A549 (cell line): ENCODE results near the gene TSSK6. TPM values are rescaled to one million over a fixed set of nuclear protein-coding genes. Genes with fewer than 3 reads are reported as not detected.

Source experiments
- ATAC-seq, 2 experiments: fragments of 200-7000 bp in 1 of 2; fragments of >200 bp in 1 of 2; cut with Nextera tagmentation in 1 of 2; cut with Tn5 transposase in 1 of 2; 3 replicates each; pipeline versions ENCODE4 v1.8.0 to v1.9.1; 2018 to 2020; ENCODE audit warnings: mild to moderate bottlenecking in 1 of 2, moderate library complexity in 1 of 2
- CTCF ChIA-PET: fragments of 300-600 bp; sonication (Branson Sonifier 250); formaldehyde crosslinking; extraction: SDS; loops from one replicate; lab custom pipeline; 2021; ENCODE audit warnings: antibody characterized with exemption, inconsistent platforms; lab: Yijun Ruan, JAX
- POLR2A ChIA-PET: fragments of 350-600 bp; formaldehyde crosslinking; extraction: SDS; loops from one replicate; lab custom pipeline; 2021; ENCODE audit warnings: antibody characterized with exemption, inconsistent platforms; lab: Yijun Ruan, JAX
- DNase-seq, 2 experiments: peaks; one replicate each; pipeline versions ENCODE4 v3.0.0 to v3.0.0-alpha.2; 2011 to 2016; ENCODE audit warnings: low read depth in 1 of 2, low spot score in 1 of 2
- FAIRE-seq: peaks from 2 replicates; lab custom pipeline; 2011; peaks lifted over from hg19 to GRCh38; lab: Jason Lieb, UNC
- H3K27ac ChIP-seq, 2 experiments: fragments of >200 bp; sonication (Bioruptor Twin); formaldehyde crosslinking; 3 replicates each; pipeline ENCODE4 v1.5.1; 2016 to 2017
- H3K4me1 ChIP-seq: fragments of >200 bp; sonication (Bioruptor Twin); formaldehyde crosslinking; 3 replicates; pipeline ENCODE4 v1.6.1; 2016
- H3K4me2 ChIP-seq: fragments of >200 bp; sonication (Bioruptor Twin); formaldehyde crosslinking; 3 replicates; pipeline ENCODE4 v1.6.1; 2016
- H3K4me3 ChIP-seq: fragments of >200 bp; sonication (Bioruptor Twin); formaldehyde crosslinking; 3 replicates; pipeline ENCODE4 v1.5.1; 2016
- H3K9me3 ChIP-seq: fragments of >200 bp; sonication (Bioruptor Twin); formaldehyde crosslinking; 3 replicates; pipeline ENCODE4 v1.6.1; 2016
- CBX2 ChIP-seq: fragments of 200-600 bp; sonication (generic); IDR thresholded peaks from 2 replicates; pipeline ENCODE4 v1.6.1; 2016; ENCODE audit warnings: low read depth, mild to moderate bottlenecking, borderline replicate concordance
- CEBPB ChIP-seq, 2 experiments: fragments of >200 bp in 1 of 2; sonication (Bioruptor Twin) in 1 of 2; formaldehyde crosslinking in 1 of 2; IDR thresholded peaks; 2 replicates each; pipeline ENCODE4 v1.6.1; 2012 to 2016
- EHF ChIP-seq: fragments of 250-450 bp; sonication (Bioruptor Pico); IDR thresholded peaks from 2 replicates; pipeline ENCODE4 v1.5.0; 2020; ENCODE audit warnings: mild to moderate bottlenecking
- HEYL ChIP-seq: fragments of 250-450 bp; sonication (Bioruptor Pico); IDR thresholded peaks from 2 replicates; pipeline ENCODE4 v1.8.0; 2021; ENCODE audit warnings: mild to moderate bottlenecking, moderate library complexity
- JUN ChIP-seq, 2 experiments: fragments of >200 bp; sonication (Bioruptor Twin); formaldehyde crosslinking; IDR thresholded peaks; 2 replicates in 1 of 2; 3 replicates in 1 of 2; pipeline ENCODE4 v1.6.1; 2016 to 2017
- KDM1A ChIP-seq: fragments of 200-600 bp; sonication (generic); IDR thresholded peaks from 2 replicates; pipeline ENCODE4 v1.6.1; 2016; ENCODE audit warnings: low read depth, mild to moderate bottlenecking
- MAFK ChIP-seq: fragments of 450-650 bp; IDR thresholded peaks from 2 replicates; pipeline ENCODE4 v1.6.1; 2014; ENCODE audit not compliant: partially characterized antibody
- NR3C1 ChIP-seq: fragments of >200 bp; sonication (Bioruptor Twin); formaldehyde crosslinking; IDR thresholded peaks from 3 replicates; pipeline ENCODE4 v1.6.1; 2017
- RCOR1 ChIP-seq: fragments of 150-350 bp; IDR thresholded peaks from 2 replicates; pipeline ENCODE4 v1.6.1; 2014; ENCODE audit warnings: antibody characterized with exemption, low read length, low read depth
- RFX5 ChIP-seq: fragments of 450-650 bp; IDR thresholded peaks from 2 replicates; pipeline ENCODE4 v1.7.1; 2014; ENCODE audit warnings: antibody characterized with exemption, mild to moderate bottlenecking, moderate library complexity
- SMC3 ChIP-seq: fragments of >200 bp; sonication (Bioruptor Twin); formaldehyde crosslinking; IDR thresholded peaks from 3 replicates; pipeline ENCODE4 v1.6.1; 2018; ENCODE audit warnings: inconsistent platforms
- SREBF2 ChIP-seq: fragments of 450-650 bp; IDR thresholded peaks from 2 replicates; pipeline ENCODE4 v1.6.1; 2014; ENCODE audit warnings: mild to moderate bottlenecking, moderate library complexity
- TFCP2L1 ChIP-seq: fragments of 250-450 bp; sonication (Bioruptor Pico); IDR thresholded peaks from 2 replicates; pipeline ENCODE4 v1.5.0; 2021; ENCODE audit warnings: mild to moderate bottlenecking
- ZNF302 ChIP-seq: fragments of 250-450 bp; sonication (Bioruptor Pico); IDR thresholded peaks from 2 replicates; pipeline ENCODE4 v1.9.0; 2021; ENCODE audit warnings: inconsistent platforms, mild to moderate bottlenecking, moderate library complexity
- WGBS: methylation state at CpG from one replicate; pipeline ENCODE4 v1.1.6; 2017; ENCODE audit errors: missing lambda C conversion rate; 5-methylcytosine and 5-hydroxymethylcytosine counted together
- polyA plus RNA-seq, 4 experiments: library from polyadenylated mRNA; depleted of rRNA in 3 of 4; stranded (reverse); fragments of >200 nt; fragmentation: RNase III in 1 of 4; extraction: RNeasy Plus Mini Kit Qiagen cat#74134 plus additional on column Dnase treatment in 1 of 4; gene quantifications; 2 replicates in 3 of 4; 3 replicates in 1 of 4; pipeline ENCODE4 v1.2.3, GENCODE V29; 2011 to 2017
- TF ChIP-seq, protein P1 (sequence below): fragments of 250-450 bp; sonication (Bioruptor Pico); IDR thresholded peaks from 2 replicates; pipeline ENCODE4 v1.5.0; 2020; ENCODE audit warnings: low read depth, mild to moderate bottlenecking, moderate library complexity
- TF ChIP-seq, protein P2 (sequence below): fragments of >200 bp; sonication (Bioruptor Twin); formaldehyde crosslinking; IDR thresholded peaks from 3 replicates; pipeline ENCODE4 v1.5.1; 2016

The TSSK6 gene
- polyA plus RNA-seq, 2 of the 4 experiments (the other 2 are of a cell fraction): 1.4 to 1.8 TPM

DNA sequence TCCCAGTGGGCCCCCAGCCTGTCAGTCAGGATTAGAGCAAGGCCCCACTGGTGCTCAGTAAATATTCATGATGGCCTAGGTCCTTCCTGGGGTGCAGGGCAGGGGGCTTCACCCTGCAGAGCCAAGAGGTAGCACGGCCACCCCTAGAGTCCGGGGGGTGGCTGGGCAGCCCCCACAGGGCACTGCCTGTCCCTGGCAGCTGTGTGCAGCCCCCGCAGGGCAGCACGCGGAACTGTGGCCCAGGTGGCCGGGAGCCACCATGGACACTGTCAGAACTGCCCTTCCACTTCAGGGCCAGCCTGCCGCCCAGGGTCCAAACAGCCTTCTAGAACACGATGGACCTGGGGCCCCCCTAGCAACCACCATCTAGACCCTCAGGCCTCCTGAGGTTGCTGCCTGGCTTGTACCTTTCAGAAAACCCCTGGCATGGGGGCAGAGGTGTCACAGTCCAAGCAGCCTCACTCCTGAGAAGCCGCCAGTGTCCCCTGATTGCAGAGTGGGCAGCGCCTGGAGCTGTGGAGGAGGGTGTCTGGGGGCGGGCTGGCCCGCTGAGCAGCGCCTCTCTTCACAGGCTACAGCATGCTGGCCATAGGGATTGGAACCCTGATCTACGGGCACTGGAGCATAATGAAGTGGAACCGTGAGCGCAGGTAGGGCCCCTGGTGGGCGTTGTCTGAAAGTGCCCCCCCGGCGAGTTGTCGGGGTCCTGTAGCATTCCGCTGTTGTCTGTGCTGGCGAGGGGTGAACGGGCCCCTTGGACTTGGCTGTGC lies 10.4 kb upstream of the TSSK6 start:
- TF ChIP-seq ZNF302 (CRISPR knock-in tag) (no peak), EHF (no peak)
- TF ChIP-seq, protein P1, sequence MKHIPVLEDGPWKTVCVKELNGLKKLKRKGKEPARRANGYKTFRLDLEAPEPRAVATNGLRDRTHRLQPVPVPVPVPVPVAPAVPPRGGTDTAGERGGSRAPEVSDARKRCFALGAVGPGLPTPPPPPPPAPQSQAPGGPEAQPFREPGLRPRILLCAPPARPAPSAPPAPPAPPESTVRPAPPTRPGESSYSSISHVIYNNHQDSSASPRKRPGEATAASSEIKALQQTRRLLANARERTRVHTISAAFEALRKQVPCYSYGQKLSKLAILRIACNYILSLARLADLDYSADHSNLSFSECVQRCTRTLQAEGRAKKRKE (CRISPR knock-in tag): no peak
- Histone ChIP-seq H3K4me1 (no peaks in the 10 kb centered on the region), H3K4me3 (no peak overlapping the region), H3K27ac (no peak overlapping the region), H3K9me3 (no peaks in the 10 kb centered on the region), H3K4me2 (no peak overlapping the region)
- CTCF ChIA-PET: interaction anchor here (0.6 to 0.8 kb wide), 2 partner anchors 35 to 450 kb away, joined by 3 read pairs; no protein-coding TSS in a partner anchor
- no peak for FAIRE-seq
- POLR2A ChIA-PET: no interaction called here
- WGBS: 86% methylated on average over 2 of the region's 23 CpGs
- no peak for DNase-seq
- ATAC-seq: no peak

DNA sequence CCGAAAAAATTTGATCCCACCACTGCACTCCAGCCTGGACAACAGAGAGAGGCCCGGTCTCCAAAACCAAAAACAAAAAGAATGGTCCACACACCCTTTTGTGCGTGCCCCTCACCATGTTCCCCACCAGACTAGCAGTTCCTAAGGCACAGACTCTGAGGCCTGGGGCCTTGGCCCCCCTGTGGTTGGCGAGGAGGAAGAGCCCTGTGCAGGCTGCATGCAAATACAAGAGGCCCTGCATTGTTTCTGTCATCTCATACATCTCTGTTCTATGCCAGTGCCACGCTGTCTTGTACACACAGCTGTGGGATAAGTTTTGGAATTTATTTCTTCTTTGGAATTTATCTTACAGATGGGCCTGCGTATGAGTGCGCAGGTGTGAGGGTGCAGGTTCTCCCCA lies 8.7 kb upstream of the TSSK6 start:
- Histone ChIP-seq H3K27ac (no peak overlapping the region), H3K4me1 (no peaks in the 10 kb centered on the region), H3K9me3 (no peaks in the 10 kb centered on the region), H3K4me3 (no peak overlapping the region), H3K4me2 (no peak overlapping the region)
- WGBS: 83% methylated on average over 6 of the region's 7 CpGs
- CTCF ChIA-PET: interaction anchor here (0.6 kb wide), 1 partner anchor 88 kb away, joined by 4 read pairs; no protein-coding TSS in a partner anchor
- POLR2A ChIA-PET: no interaction called here
- no peak for DNase-seq
- TF ChIP-seq JUN (IDR thresholded peaks at IDR 0.05): no peak
- no peak for TF ChIP-seq TFCP2L1
- TF ChIP-seq SREBF2: no peak
- no peak for TF ChIP-seq SMC3
- no peak for TF ChIP-seq MAFK
- no peak for TF ChIP-seq KDM1A
- TF ChIP-seq CEBPB (IDR thresholded peaks at IDR 0.05): no peak
- TF ChIP-seq NR3C1: no peak
- no peak for TF ChIP-seq ZNF302 (CRISPR knock-in tag)
- no peak for TF ChIP-seq EHF
- TF ChIP-seq, protein P2, sequence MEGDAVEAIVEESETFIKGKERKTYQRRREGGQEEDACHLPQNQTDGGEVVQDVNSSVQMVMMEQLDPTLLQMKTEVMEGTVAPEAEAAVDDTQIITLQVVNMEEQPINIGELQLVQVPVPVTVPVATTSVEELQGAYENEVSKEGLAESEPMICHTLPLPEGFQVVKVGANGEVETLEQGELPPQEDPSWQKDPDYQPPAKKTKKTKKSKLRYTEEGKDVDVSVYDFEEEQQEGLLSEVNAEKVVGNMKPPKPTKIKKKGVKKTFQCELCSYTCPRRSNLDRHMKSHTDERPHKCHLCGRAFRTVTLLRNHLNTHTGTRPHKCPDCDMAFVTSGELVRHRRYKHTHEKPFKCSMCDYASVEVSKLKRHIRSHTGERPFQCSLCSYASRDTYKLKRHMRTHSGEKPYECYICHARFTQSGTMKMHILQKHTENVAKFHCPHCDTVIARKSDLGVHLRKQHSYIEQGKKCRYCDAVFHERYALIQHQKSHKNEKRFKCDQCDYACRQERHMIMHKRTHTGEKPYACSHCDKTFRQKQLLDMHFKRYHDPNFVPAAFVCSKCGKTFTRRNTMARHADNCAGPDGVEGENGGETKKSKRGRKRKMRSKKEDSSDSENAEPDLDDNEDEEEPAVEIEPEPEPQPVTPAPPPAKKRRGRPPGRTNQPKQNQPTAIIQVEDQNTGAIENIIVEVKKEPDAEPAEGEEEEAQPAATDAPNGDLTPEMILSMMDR: no peak
- TF ChIP-seq HEYL (CRISPR knock-in tag): no peak
- no peak for TF ChIP-seq RFX5
- no peak for FAIRE-seq
- no peak for ATAC-seq

DNA sequence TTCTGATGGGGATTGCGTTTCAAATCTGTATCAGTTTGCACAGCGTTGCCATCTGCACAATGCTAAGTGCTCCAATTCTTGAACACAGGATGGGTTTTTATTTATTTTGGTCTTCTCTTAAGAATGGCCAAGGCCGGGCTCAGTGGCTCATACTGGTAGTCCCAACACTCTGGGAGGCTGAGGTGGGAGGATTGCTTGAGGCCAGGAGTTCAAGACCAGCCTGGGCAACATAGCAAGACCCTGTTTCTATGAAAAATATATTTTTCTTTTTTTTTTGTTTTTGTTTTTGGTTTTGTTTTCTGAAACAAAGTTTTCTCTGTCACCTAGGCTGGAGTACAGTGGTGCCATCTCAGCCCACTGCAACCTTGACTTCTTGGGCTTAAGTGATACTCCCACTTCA lies 7.8 kb upstream of the TSSK6 start:
- Histone ChIP-seq H3K9me3 (no peaks in the 10 kb centered on the region), H3K4me1 (no peaks in the 10 kb centered on the region), H3K4me3 (no peak overlapping the region), H3K27ac (no peak overlapping the region), H3K4me2 (no peak overlapping the region)
- WGBS: 88% methylated on average over 3 of the region's 3 CpGs
- FAIRE-seq (no peak), ATAC-seq (no peak), DNase-seq (no peak)
- ChIA-PET POLR2A (no interaction called here), CTCF (interaction anchor here (0.8 to 0.9 kb wide), 2 partner anchors 9 to 121 kb away, joined by 3 to 4 read pairs; partner anchors contain the start of gene GMIP)
- TF ChIP-seq SREBF2 (no peak), CBX2 (no peak), RCOR1 (no peak)

DNA sequence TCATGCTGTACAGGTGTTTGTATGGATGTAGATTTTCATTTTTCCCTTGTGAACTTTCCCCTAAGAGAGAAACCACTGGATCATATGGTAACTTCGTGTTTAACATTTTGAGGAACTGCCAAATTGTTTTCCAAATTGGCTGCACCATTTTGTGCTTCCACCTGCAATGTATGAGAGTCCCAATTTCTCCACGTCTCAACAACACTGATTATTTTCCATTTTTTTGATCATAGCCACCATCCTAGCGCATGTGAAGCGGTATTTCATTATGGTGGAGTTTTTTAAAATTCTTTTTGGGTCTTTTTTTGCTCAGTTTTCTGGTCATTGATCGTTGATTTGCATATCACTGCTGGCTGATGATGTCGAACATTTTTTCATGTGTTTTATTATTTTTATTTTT lies 5.6 kb upstream of the TSSK6 start:
- ATAC-seq: no peak
- FAIRE-seq: no peak
- POLR2A ChIA-PET: no interaction called here

More for the DNA sequence above, 5.6 kb upstream of the TSSK6 start:
- CTCF ChIA-PET: no interaction called here
- Histone ChIP-seq H3K27ac (no peak overlapping the region), H3K4me2 (no peak overlapping the region), H3K4me3 (no peak overlapping the region), H3K9me3 (no peaks in the 10 kb centered on the region), H3K4me1 (peaks cover 5% of the 10 kb centered on the region; the same call in 2 of the 3 replicates)
- TF ChIP-seq HEYL (CRISPR knock-in tag): no peak
- 82% methylated on average over 6 of the region's 6 CpGs for WGBS
- DNase-seq: no peak
